Endothelial cell of umbilical vein (primary cell): ENCODE data around the gene DNAI7. TPM values are rescaled to one million over a fixed set of nuclear protein-coding genes. Genes with fewer than 3 reads are reported as not detected.

Experiments
- BruUV-seq: library from RNA; stranded (reverse); fragments of 400-500 nt; replicated peaks from 2 replicates; lab custom pipeline; 2021; lab: Mats Ljungman, UMichigan
- CTCF ChIA-PET: fragments of 300-600, 350-600 bp; sonication (Branson Sonifier 250); formaldehyde crosslinking; loops from one replicate; lab custom pipeline; 2021; ENCODE audit warnings: antibody characterized with exemption, inconsistent platforms; lab: Charles Lee
- POLR2A ChIA-PET: fragments of 300-600, 350-600 bp; sonication (Branson Sonifier 250); formaldehyde crosslinking; loops from one replicate; lab custom pipeline; 2021; ENCODE audit warnings: antibody characterized with exemption, inconsistent platforms; lab: Charles Lee
- DNase-seq: peaks from one replicate; pipeline ENCODE4 v3.0.0-alpha.2; 2011; ENCODE audit warnings: low read depth, low spot score
- FAIRE-seq: peaks from 2 replicates; lab custom pipeline; 2011; peaks lifted over from hg19 to GRCh38; lab: Jason Lieb, UNC
- H2AFZ ChIP-seq: 2 replicates; pipeline ENCODE4 v1.6.0; 2012; ENCODE audit warnings: low read depth, low read length, control low read depth, inconsistent platforms
- H3K27ac ChIP-seq: 2 replicates; pipeline ENCODE4 v1.5.1; 2011; ENCODE audit warnings: low read depth, mild to moderate bottlenecking, control low read depth, low read length, moderate library complexity; ENCODE audit not compliant: insufficient read depth
- H3K27me3 ChIP-seq, 2 experiments: 2 replicates each; pipeline versions ENCODE4 v1.6.0 to v1.6.1; 2011; ENCODE audit warnings: low read length in 2 of 2, mixed read lengths in 1 of 2; ENCODE audit not compliant: control insufficient read depth in 2 of 2, insufficient read depth in 2 of 2
- H3K36me3 ChIP-seq, 2 experiments: 2 replicates in 1 of 2; 3 replicates in 1 of 2; pipeline ENCODE4 v1.5.1; 2011; ENCODE audit warnings: low read length in 2 of 2, mild to moderate bottlenecking in 1 of 2, moderate library complexity in 1 of 2; ENCODE audit not compliant: control insufficient read depth in 2 of 2, insufficient read depth in 2 of 2; ENCODE audit errors: extremely low read depth in 1 of 2
- H3K4me1 ChIP-seq: 3 replicates; pipeline ENCODE4 v1.5.1; 2011; ENCODE audit warnings: mild to moderate bottlenecking, low read length; ENCODE audit not compliant: control insufficient read depth, insufficient read depth; ENCODE audit errors: extremely low read depth
- H3K4me2 ChIP-seq: 2 replicates; pipeline ENCODE4 v1.6.1; 2011; ENCODE audit warnings: low read length, control low read depth, mixed read lengths; ENCODE audit not compliant: insufficient read depth
- H3K4me3 ChIP-seq, 3 experiments: fragments of 200-600 bp in 1 of 3; sonication (generic), shearing (Covaris generic) in 1 of 3; replicated peaks in 1 of 3; 2 replicates each; pipeline ENCODE4 v1.5.1; 2011 to 2016; ENCODE audit warnings: control low read depth in 3 of 3, low read length in 3 of 3, mild to moderate bottlenecking in 2 of 3, inconsistent platforms in 1 of 3, low read depth in 1 of 3, moderate library complexity in 1 of 3; ENCODE audit not compliant: insufficient read depth in 1 of 3
- H3K79me2 ChIP-seq: 2 replicates; pipeline ENCODE4 v1.6.0; 2012; ENCODE audit warnings: low read length, inconsistent platforms; ENCODE audit not compliant: control insufficient read depth, insufficient read depth
- H3K9ac ChIP-seq: replicated peaks from 2 replicates; pipeline ENCODE3; 2011; ENCODE audit warnings: low read length, control low read depth; ENCODE audit not compliant: insufficient read depth; ENCODE audit errors: extremely low read depth
- H3K9me1 ChIP-seq: replicated peaks from 3 replicates; pipeline ENCODE4 v1.6.0; 2011; ENCODE audit warnings: mild to moderate bottlenecking, low read length; ENCODE audit not compliant: control insufficient read depth, insufficient read depth; ENCODE audit errors: extremely low read depth
- H3K9me3 ChIP-seq: replicated peaks from 2 replicates; pipeline ENCODE4 v1.5.1; 2012; ENCODE audit warnings: low read length, inconsistent platforms; ENCODE audit not compliant: control insufficient read depth, insufficient read depth
- H4K20me1 ChIP-seq: replicated peaks from 2 replicates; pipeline ENCODE3; 2011; ENCODE audit warnings: mild to moderate bottlenecking, low read length; ENCODE audit not compliant: control insufficient read depth, insufficient read depth; ENCODE audit errors: extremely low read depth
- CTCF ChIP-seq, 2 donors: IDR thresholded peaks; 1 replicate in 1 of 2; 2 replicates in 1 of 2; pipeline ENCODE4 v1.5.1; 2011; ENCODE audit warnings: low read length in 2 of 2, mild to moderate bottlenecking in 2 of 2, moderate library complexity in 2 of 2, control low read depth in 1 of 2, inconsistent platforms in 1 of 2, low read depth in 1 of 2; ENCODE audit not compliant: insufficient read depth in 1 of 2; ENCODE audit errors: extremely low read depth in 1 of 2
- EZH2 ChIP-seq: IDR thresholded peaks from 2 replicates; pipeline ENCODE4 v1.6.1; 2012; ENCODE audit warnings: borderline replicate concordance, low read depth, mild to moderate bottlenecking, moderate library complexity, low read length, inconsistent platforms; ENCODE audit not compliant: severe bottlenecking
- FOS ChIP-seq: IDR thresholded peaks from 2 replicates; pipeline ENCODE4 v1.6.1; 2011; ENCODE audit warnings: mild to moderate bottlenecking, low read length, moderate library complexity, borderline replicate concordance; ENCODE audit not compliant: insufficient read depth
- GATA2 ChIP-seq: IDR thresholded peaks from 2 replicates; pipeline ENCODE4 v1.7.0; 2011; ENCODE audit warnings: low read depth, mild to moderate bottlenecking, moderate library complexity, mixed read lengths, low read length; ENCODE audit not compliant: insufficient read length, insufficient read depth
- JUN ChIP-seq: IDR thresholded peaks from 2 replicates; pipeline ENCODE4 v1.6.1; 2011; ENCODE audit warnings: borderline replicate concordance, low read depth; ENCODE audit not compliant: insufficient read length, insufficient read depth
- MYC ChIP-seq: IDR thresholded peaks from one replicate; pipeline ENCODE4 v1.6.1; 2011; ENCODE audit warnings: mild to moderate bottlenecking, low read depth, low read length
- POLR2A ChIP-seq: IDR thresholded peaks from 2 replicates; pipeline ENCODE4 v1.6.1; 2012; ENCODE audit warnings: low read depth, mild to moderate bottlenecking, control low read depth, low read length
- POLR2AphosphoS5 ChIP-seq: IDR thresholded peaks from 2 replicates; pipeline ENCODE4 v1.6.1; 2012; ENCODE audit warnings: low read depth, mild to moderate bottlenecking, control low read depth, low read length, moderate library complexity; ENCODE audit not compliant: insufficient read depth
- dilution Hi-C: fragments of 300-500 bp; cut with MboI; formaldehyde crosslinking; loops from one replicate; pipeline ENCODE4 v1.15.0; 2019; ENCODE audit warnings: low sequenced_read_pairs; ENCODE audit not compliant: extremely low pct_ligation_motif_present
- intact Hi-C: fragments of 100-400 bp; cut with micrococcal nuclease; formaldehyde crosslinking; loops from one replicate; pipeline ENCODE4 v1.10.0; 2022
- polyA plus RNA-seq, 4 experiments: library from polyadenylated mRNA; depleted of rRNA in 3 of 4; stranded (reverse) in 3 of 4; unstranded in 1 of 4; fragments of >200 nt; gene quantifications; 2 replicates each; pipeline versions ENCODE4 v1.2.1 to v1.2.3, GENCODE V29; 2011 to 2012; ENCODE audit warnings: missing spikeins in 1 of 4
- total RNA-seq: library from RNA; stranded (reverse); gene quantifications from 2 replicates; pipeline ENCODE4 v1.2.3, GENCODE V29; 2021
- TF ChIP-seq, protein P1 (sequence below): IDR thresholded peaks from 2 replicates; pipeline ENCODE4 v1.6.1; 2011; ENCODE audit not compliant: insufficient read depth, insufficient read length

The DNAI7 gene
- total and polyA plus RNA-seq, 2 donors (not counting 3 experiments of a cell fraction or from before 2014, with no cell fraction given), result not detected

- no peak for FAIRE-seq
- no peaks in the 10 kb centered on the region for H3K9me1 ChIP-seq
- H3K36me3 ChIP-seq, result no peaks in the 10 kb centered on the region
- dilution Hi-C loops, result no loop called here
- intact Hi-C loops, result loop anchor here (1.0 kb wide), 1 partner anchor 56 kb away; the partner anchor contains the start of gene KRAS
- no peaks in the 10 kb centered on the region for H3K9me3 ChIP-seq
- DNase-seq, result no peak
- ChIA-PET POLR2A (interaction anchor here (0.6 kb wide), 1 partner anchor 8 kb away, joined by 3 read pairs; no protein-coding TSS in a partner anchor), CTCF (interaction anchor here (0.6 to 1.6 kb wide), 5 partner anchors 10 to 203 kb away, joined by 3 to 5 read pairs (median 4); no protein-coding TSS in a partner anchor)
- H3K4me3 ChIP-seq, result peak overlapping the region in 2 of 3 experiments; percentile 44 to 60
- peaks cover 13% of the 10 kb centered on the region for H3K4me1 ChIP-seq
- no peaks in the 10 kb centered on the region for H4K20me1 ChIP-seq
- no peaks in the 10 kb centered on the region for H3K27me3 ChIP-seq
- H3K79me2 ChIP-seq, result no peaks in the 10 kb centered on the region
- H3K27ac ChIP-seq, result peak overlapping the region; percentile 4
- BruUV-seq, result TSS peak; percentile 71
- peak overlapping the region; percentile 25 for H3K9ac ChIP-seq
- peak overlapping the region; percentile 55 for H2AFZ ChIP-seq
- peak overlapping the region; percentile 99 for H3K4me2 ChIP-seq
- TF ChIP-seq POLR2A (no peak), EZH2 (no peak), POLR2AphosphoS5 (no peak), GATA2 (no peak)
Measured at GRCh38 chr12:25194722-25195055, 271 bp downstream of the DNAI7 start.

DNA sequence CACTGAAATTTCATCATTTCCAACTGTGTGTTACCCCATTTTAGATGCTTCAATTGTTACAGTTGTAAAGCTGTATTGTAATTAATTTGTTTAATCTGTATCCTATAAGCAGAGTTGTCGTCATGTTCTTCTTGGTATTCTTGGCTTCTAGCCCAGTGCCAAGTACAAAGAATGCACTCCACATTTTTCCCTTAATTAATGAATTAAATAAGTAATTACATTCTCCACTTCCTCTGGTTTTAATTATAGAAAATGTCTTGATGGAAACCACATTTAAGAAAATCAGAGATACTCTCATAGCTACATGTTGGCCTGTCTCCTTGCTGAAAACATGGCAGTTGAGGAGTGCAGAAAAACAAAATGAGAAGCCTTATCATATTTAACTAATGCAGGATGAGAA lies 746 bp downstream of the DNAI7 start:
- Histone ChIP-seq H3K4me3 (peak overlapping the region in 1 of 3 experiments; percentile 60), H3K27ac (no peak overlapping the region)
- POLR2A ChIA-PET, result no interaction called here

More for the DNA sequence above, 746 bp downstream of the DNAI7 start:
- H3K9me3 ChIP-seq, result no peaks in the 10 kb centered on the region
- H3K4me2 ChIP-seq, result peak overlapping the region; percentile 99
- H3K36me3 ChIP-seq, result no peaks in the 10 kb centered on the region
- H4K20me1 ChIP-seq, result no peaks in the 10 kb centered on the region
- TF ChIP-seq, protein P1, sequence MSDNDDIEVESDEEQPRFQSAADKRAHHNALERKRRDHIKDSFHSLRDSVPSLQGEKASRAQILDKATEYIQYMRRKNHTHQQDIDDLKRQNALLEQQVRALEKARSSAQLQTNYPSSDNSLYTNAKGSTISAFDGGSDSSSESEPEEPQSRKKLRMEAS, result no peak
- TF ChIP-seq POLR2A (no peak), MYC (no peak), JUN (no peak), EZH2 (no peak), FOS (no peak), POLR2AphosphoS5 (no peak), CTCF (IDR thresholded peaks at IDR 0.05; ENCODE audit: extremely low read depth in 1 of 2, insufficient read depth in 1 of 2, low read depth in 1 of 2, low read length in 2 of 2) (no peak), GATA2 (no peak)
- BruUV-seq, result no TSS peak
- no peak overlapping the region for H2AFZ ChIP-seq
- H3K79me2 ChIP-seq, result no peaks in the 10 kb centered on the region
- H3K27me3 ChIP-seq, result no peaks in the 10 kb centered on the region
- no peak overlapping the region for H3K9ac ChIP-seq
- intact Hi-C loops, result no loop called here
- dilution Hi-C loops, result no loop called here
- no peak for FAIRE-seq
- peak; percentile 35 for DNase-seq
- H3K9me1 ChIP-seq, result no peaks in the 10 kb centered on the region
- CTCF ChIA-PET, result interaction anchor here (1.2 to 1.6 kb wide), 2 partner anchors 39 to 47 kb away, joined by 4 to 5 read pairs; no protein-coding TSS in a partner anchor
- peaks cover 13% of the 10 kb centered on the region for H3K4me1 ChIP-seq
